IPS DF 4.7 (cell line): ENCODE measurements around the gene EEF2.

Experiments used
- DNase-seq: peaks from one replicate; pipeline ENCODE4 v3.0.0-alpha.2; 2013; ENCODE audit warnings: low spot score; ENCODE audit errors: extremely low read depth

The EEF2 gene

GRCh38 chr19:3984908-3985642, at the start of gene EEF2:
TSS of gene EEF2 (minus strand) at chr19:3985463. CDS start at chr19:3985380, 83 bp downstream.
- no peak for DNase-seq

GRCh38 chr19:4034048-4035017, 49.1 kb upstream of the EEF2 start:
- DNase-seq = no peak

GRCh38 chr19:4033028-4033956, 48.0 kb upstream of the EEF2 start:
- no peak for DNase-seq

- no peak for DNase-seq
Observed at GRCh38 chr19:4032436-4032835, 47.2 kb upstream of the EEF2 start.

GRCh38 chr19:4031420-4031819, 46.2 kb upstream of the EEF2 start:
- no peak for DNase-seq

- DNase-seq = no peak
Observed at GRCh38 chr19:4030981-4031380, 45.7 kb upstream of the EEF2 start.

GRCh38 chr19:4030552-4030951, 45.3 kb upstream of the EEF2 start:
- DNase-seq = no peak

- DNase-seq = no peak
Observed at GRCh38 chr19:4029247-4029614, 44.0 kb upstream of the EEF2 start.

GRCh38 chr19:4028334-4029246, 43.3 kb upstream of the EEF2 start:
- DNase-seq = no peak

- DNase-seq = no peak
Observed at GRCh38 chr19:4027146-4027545, 41.9 kb upstream of the EEF2 start.

GRCh38 chr19:4025317-4025716, 40.1 kb upstream of the EEF2 start:
- no peak for DNase-seq

- no peak for DNase-seq
Observed at GRCh38 chr19:4023600-4024398, 38.5 kb upstream of the EEF2 start.

- no peak for DNase-seq
Observed at GRCh38 chr19:4019578-4019977, 34.3 kb upstream of the EEF2 start.

GRCh38 chr19:4018775-4019504, 33.7 kb upstream of the EEF2 start:
- DNase-seq = no peak

- no peak for DNase-seq
Observed at GRCh38 chr19:4018140-4018613, 32.9 kb upstream of the EEF2 start.

- no peak for DNase-seq
Observed at GRCh38 chr19:4016903-4017638, 31.8 kb upstream of the EEF2 start.

GRCh38 chr19:4016486-4016885, 31.2 kb upstream of the EEF2 start:
- DNase-seq = no peak
